22Rv1 (cell line): ENCODE data around the gene ZNF746.
A peak's percentile ranks its signal among the peaks of the same experiment; 100 is the strongest.
"Not testable (repeated sequence)": the region's sequence is repeated elsewhere in the genome, so short reads cannot be mapped to it uniquely, and the experiment has no call there.

Experiments used
- H3K27ac ChIP-seq: fragments of 450-650 bp; 2 replicates; pipeline ENCODE4 v1.5.1; 2017
- ZFX ChIP-seq: fragments of 450-650 bp; IDR thresholded peaks from 2 replicates; pipeline ENCODE4 v1.6.1; 2017; ENCODE audit warnings: antibody characterized with exemption, borderline replicate concordance
- TF ChIP-seq, protein P1 (sequence below): fragments of 450-650 bp; IDR thresholded peaks from 2 replicates; pipeline ENCODE4 v1.5.1; 2017; ENCODE audit warnings: mild to moderate bottlenecking

The ZNF746 gene

DNA sequence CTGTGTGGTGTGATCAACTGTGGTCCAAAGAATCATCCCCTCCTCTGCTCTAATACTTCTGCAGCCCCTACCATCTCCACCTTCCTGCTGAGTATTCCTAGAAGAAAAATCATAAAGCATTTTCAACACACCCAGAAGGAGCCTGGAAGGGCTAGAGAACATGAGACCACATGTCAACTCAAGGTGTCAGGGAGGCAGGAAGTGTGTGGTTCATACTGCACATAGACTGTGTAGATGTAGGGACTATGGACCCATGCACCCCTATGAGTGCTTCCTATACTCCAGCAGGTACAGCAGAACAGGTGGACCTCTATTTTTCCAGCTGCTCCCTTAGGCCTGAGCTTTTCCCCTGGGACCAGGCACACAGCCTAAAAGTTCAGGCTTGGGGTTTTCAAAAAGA, 2.6 kb upstream of the ZNF746 start:
- H3K27ac ChIP-seq, result no peak overlapping the region
- no peak for TF ChIP-seq ZFX
- TF ChIP-seq, protein P1, sequence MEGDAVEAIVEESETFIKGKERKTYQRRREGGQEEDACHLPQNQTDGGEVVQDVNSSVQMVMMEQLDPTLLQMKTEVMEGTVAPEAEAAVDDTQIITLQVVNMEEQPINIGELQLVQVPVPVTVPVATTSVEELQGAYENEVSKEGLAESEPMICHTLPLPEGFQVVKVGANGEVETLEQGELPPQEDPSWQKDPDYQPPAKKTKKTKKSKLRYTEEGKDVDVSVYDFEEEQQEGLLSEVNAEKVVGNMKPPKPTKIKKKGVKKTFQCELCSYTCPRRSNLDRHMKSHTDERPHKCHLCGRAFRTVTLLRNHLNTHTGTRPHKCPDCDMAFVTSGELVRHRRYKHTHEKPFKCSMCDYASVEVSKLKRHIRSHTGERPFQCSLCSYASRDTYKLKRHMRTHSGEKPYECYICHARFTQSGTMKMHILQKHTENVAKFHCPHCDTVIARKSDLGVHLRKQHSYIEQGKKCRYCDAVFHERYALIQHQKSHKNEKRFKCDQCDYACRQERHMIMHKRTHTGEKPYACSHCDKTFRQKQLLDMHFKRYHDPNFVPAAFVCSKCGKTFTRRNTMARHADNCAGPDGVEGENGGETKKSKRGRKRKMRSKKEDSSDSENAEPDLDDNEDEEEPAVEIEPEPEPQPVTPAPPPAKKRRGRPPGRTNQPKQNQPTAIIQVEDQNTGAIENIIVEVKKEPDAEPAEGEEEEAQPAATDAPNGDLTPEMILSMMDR, result no peak

- H3K27ac ChIP-seq, result no peak overlapping the region
- no peak for TF ChIP-seq ZFX
- TF ChIP-seq, protein P1, result no peak
These were observed 1.2 kb upstream of the ZNF746 start for GRCh38 chr7:149498811-149499210.

DNA sequence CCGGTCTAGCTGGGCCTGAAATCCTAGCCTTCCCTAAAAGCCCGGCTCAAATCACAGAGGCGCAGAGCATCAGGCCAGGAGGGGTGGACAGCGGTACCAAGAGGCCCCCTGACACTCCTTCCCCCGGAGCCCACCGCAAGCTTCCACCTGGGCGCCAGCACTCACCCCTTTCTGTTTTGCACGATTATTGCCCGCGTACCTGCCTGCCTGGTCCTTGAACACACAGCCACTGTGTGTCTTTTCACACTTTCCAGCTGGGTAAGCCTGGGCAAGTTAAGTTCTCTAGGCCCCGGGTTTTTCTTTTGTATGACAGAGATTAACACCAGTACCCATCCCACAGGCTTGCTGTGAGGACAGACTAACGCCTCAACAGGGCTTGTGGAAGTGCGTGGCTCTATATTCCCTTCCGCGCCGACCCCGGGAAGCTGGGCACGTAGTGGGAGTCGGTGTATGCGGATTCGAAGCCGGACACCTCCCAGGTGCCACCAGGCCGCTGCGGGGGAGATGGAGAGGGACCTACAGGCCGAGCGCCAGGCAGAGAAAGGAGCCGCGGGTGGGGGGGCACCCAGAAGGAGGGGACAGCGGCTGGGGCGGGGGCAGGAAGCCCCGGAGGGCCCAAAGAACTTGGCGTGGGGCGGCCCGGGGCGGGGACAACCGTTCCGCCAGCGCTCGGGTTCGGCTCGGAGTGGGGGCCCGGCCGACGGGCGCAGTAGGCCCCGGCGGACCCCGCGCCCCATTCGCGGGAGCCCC, 792 bp downstream of the ZNF746 start:
- peak overlapping the region; percentile 73 for H3K27ac ChIP-seq
- TF ChIP-seq, protein P1, result no peak
- no peak for TF ChIP-seq ZFX

DNA sequence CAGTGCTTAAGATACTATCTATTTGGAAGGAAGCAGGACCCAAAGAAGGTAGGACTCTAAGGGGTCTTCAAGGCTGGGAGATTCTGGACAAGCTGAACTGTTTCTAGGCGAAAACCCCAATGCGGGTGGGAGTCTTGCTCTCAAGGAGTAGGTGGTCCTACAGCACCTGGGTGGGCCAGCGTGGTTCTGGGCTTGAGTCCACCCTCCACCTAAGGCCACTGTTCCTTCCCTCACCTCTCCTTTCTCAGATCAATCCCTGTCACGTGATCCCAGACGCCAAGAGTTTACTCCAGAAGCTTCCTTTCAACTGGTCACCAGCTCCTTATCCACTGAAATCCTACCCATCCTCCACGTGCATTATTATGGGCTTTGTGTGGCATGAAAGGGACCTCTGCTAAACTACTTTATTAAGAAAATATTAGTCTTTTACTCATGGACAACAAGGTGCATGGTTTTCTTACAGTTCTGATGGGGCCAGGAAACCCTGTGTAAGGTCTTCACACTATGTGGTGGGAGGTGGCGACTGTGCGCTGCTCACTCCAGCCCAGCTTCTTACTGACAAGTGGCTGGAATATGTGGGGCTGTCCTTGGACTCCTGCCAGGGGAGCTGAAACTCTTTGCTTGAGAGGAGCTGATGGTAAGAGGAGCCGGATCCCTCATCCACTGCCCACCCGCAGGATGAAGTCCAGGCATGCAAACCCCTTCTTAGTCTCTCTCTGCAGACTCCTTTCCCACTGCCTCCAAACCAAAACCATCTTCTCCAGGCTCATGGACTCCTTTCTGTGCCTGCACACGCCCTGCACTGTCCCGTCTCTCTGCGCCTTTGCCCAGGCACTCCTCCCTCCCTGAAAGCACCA, 1.6 kb downstream of the ZNF746 start:
- TF ChIP-seq ZFX, result no peak
- TF ChIP-seq, protein P1, result no peak
- H3K27ac ChIP-seq, result peak overlapping the region; percentile 73; the same call in 1 of the 2 replicates

- TF ChIP-seq ZFX, result no peak
- TF ChIP-seq, protein P1, result no peak
These were observed 2.8 kb downstream of the ZNF746 start for GRCh38 chr7:149494738-149495368.

DNA sequence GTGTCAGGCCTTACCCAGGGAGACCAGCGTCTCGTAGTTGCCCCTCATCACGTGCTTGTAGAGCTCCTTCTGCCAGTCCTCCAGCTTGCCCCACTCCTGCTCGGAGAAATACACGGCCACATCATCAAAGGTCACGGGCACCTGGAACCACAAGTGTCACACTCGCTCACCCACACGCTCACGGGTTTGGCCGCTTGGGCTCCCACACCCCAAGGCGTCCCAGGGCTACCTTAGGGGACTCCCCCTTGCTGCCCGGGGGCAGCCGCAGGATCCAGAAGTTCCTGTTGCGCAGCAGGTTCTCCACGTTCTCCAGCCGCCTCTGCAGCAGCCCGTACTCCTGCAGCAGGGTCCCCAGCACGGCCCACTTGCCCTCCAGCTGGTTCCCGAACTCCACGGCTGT, 3.6 kb downstream of the ZNF746 start:
- H3K27ac ChIP-seq, result not testable (repeated sequence)

More at GRCh38 chr7:149494738-149495368, 2.8 kb downstream of the ZNF746 start:
- H3K27ac ChIP-seq, result no peak overlapping the region

DNA sequence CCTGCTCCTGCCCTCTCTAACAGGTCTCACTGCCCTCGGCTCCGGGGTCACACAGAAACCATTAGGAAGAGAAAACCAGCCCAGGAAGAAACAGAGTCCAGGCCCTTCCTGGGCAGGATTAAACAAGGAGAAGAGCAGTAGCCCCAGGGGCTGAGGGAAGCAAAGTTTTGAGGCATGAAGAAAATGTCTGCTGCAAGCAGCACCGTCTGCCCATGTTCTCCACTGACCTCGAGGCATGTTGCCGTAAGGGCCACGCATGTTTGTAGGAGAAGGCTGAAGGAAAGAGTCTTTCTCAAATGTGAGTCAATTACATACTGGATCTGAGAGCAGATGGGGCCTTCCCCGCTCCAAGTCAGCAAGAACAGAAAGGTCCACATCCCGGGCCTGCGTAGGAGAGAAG, 4.2 kb downstream of the ZNF746 start:
- no peak overlapping the region for H3K27ac ChIP-seq
- TF ChIP-seq, protein P1, result no peak
- no peak for TF ChIP-seq ZFX
